Lower leg skin (tissue), 3 donors: ENCODE measurements around the gene TMPRSS11A.

Experiments
- POLR2A ChIP-seq, 2 donors: fragments of 450-650 bp; IDR thresholded peaks; one replicate each; pipeline ENCODE4 v1.6.1; 2016 to 2017; ENCODE audit warnings: antibody characterized with exemption in 2 of 2, mild to moderate bottlenecking in 1 of 2, moderate library complexity in 1 of 2
- TF ChIP-seq, protein P1 (sequence below), 3 donors: fragments of 450-650 bp; IDR thresholded peaks; one replicate each; pipeline ENCODE4 v1.5.1; 2016; ENCODE audit warnings: antibody characterized with exemption in 3 of 3, mild to moderate bottlenecking in 3 of 3, moderate library complexity in 2 of 3

DNA sequence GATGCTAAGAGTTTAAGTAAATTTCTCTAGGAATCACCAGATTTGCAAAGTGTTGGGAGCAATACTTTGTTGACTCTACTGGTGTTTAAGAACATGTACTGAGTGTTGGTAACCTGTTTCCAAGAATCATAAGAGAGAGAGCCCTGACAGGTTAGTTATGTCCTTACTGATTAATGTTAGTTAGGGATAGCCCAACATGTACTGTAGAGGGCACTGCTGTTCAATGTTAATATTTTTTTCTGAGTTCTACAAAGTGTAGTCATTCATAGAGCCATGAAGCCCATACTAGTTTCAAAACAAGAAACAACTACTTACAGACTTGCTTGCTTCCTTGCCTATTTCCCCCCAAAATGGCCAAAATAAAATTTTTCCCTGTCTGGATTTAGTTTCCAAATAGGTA, 91.4 kb downstream of the TMPRSS11A start:
- TF ChIP-seq, protein P1, sequence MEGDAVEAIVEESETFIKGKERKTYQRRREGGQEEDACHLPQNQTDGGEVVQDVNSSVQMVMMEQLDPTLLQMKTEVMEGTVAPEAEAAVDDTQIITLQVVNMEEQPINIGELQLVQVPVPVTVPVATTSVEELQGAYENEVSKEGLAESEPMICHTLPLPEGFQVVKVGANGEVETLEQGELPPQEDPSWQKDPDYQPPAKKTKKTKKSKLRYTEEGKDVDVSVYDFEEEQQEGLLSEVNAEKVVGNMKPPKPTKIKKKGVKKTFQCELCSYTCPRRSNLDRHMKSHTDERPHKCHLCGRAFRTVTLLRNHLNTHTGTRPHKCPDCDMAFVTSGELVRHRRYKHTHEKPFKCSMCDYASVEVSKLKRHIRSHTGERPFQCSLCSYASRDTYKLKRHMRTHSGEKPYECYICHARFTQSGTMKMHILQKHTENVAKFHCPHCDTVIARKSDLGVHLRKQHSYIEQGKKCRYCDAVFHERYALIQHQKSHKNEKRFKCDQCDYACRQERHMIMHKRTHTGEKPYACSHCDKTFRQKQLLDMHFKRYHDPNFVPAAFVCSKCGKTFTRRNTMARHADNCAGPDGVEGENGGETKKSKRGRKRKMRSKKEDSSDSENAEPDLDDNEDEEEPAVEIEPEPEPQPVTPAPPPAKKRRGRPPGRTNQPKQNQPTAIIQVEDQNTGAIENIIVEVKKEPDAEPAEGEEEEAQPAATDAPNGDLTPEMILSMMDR (IDR thresholded peaks at IDR 0.05) = no peak
- TF ChIP-seq POLR2A (IDR thresholded peaks at IDR 0.05) = no peak
